IMR-90 (cell line): ENCODE results near the gene SLC37A3. TPM values are rescaled to one million over a fixed set of nuclear protein-coding genes. Genes with fewer than 3 reads are reported as not detected.

Source experiments
- ATAC-seq: fragments of 200-7000 bp; cut with Tn5 transposase; 2 replicates; pipeline ENCODE4 v1.9.1; 2020; ENCODE audit warnings: low read depth, mild to moderate bottlenecking, moderate library complexity
- BruUV-seq: library from RNA; stranded (reverse); fragments of 400-500 nt; replicated peaks from 2 replicates; lab custom pipeline; 2021; lab: Mats Ljungman, UMichigan
- CTCF ChIA-PET: fragments of 300-600 bp; formaldehyde crosslinking; extraction: SDS; loops from one replicate; lab custom pipeline; 2021; ENCODE audit warnings: antibody characterized with exemption; lab: Yijun Ruan, JAX
- POLR2A ChIA-PET: fragments of 300-600 bp; sonication (Branson Sonifier 250); formaldehyde crosslinking; loops from one replicate; lab custom pipeline; 2022; ENCODE audit warnings: antibody characterized with exemption; ENCODE audit not compliant: unreplicated experiment; lab: Charles Lee
- DNase-seq: peaks from one replicate; pipeline ENCODE4 v3.0.0; 2013
- H2AFZ ChIP-seq: replicated peaks from 2 replicates; pipeline ENCODE3; 2013; ENCODE audit warnings: low read length, mild to moderate bottlenecking; ENCODE audit not compliant: poor library complexity
- H2AK5ac ChIP-seq: 2 replicates; pipeline ENCODE4 v1.6.1; 2013; ENCODE audit warnings: low read depth, low read length, inconsistent platforms
- H2AK9ac ChIP-seq: replicated peaks from 2 replicates; pipeline ENCODE3; 2013; ENCODE audit warnings: mild to moderate bottlenecking, low read depth, low read length, moderate library complexity; ENCODE audit not compliant: poor library complexity
- H2BK120ac ChIP-seq: 2 replicates; pipeline ENCODE4 v1.6.1; 2013; ENCODE audit warnings: low read depth, low read length, inconsistent platforms
- H2BK15ac ChIP-seq: 3 replicates; pipeline ENCODE4 v1.6.1; 2013; ENCODE audit warnings: low read depth, low read length, inconsistent platforms
- H2BK20ac ChIP-seq: 2 replicates; pipeline ENCODE4 v1.6.1; 2013; ENCODE audit warnings: low read depth, mild to moderate bottlenecking, inconsistent platforms, low read length, moderate library complexity
- H2BK5ac ChIP-seq: 2 replicates; pipeline ENCODE4 v1.6.1; 2013; ENCODE audit warnings: mild to moderate bottlenecking, low read depth, low read length, inconsistent platforms; ENCODE audit not compliant: poor library complexity, severe bottlenecking
- H3K14ac ChIP-seq: replicated peaks from 2 replicates; pipeline ENCODE4 v1.6.1; 2013; ENCODE audit warnings: low read depth, low read length, inconsistent platforms
- H3K18ac ChIP-seq: 2 replicates; pipeline ENCODE4 v1.6.1; 2013; ENCODE audit warnings: low read depth, low read length, control low read depth
- H3K23ac ChIP-seq: 2 replicates; pipeline ENCODE4 v1.6.1; 2013; ENCODE audit warnings: low read depth, low read length, inconsistent platforms
- H3K27ac ChIP-seq: 2 replicates; pipeline ENCODE4 v1.5.1; 2013; ENCODE audit warnings: mild to moderate bottlenecking, control low read depth, low read length; ENCODE audit not compliant: insufficient read depth
- H3K27me3 ChIP-seq: 2 replicates; pipeline ENCODE4 v1.6.1; 2013; ENCODE audit warnings: low read length; ENCODE audit not compliant: control insufficient read depth, insufficient read depth
- H3K36me3 ChIP-seq: 2 replicates; pipeline ENCODE4 v1.6.1; 2013; ENCODE audit warnings: low read length, mixed read lengths; ENCODE audit not compliant: control insufficient read depth, insufficient read depth
- H3K4ac ChIP-seq: 2 replicates; pipeline ENCODE4 v1.6.1; 2013; ENCODE audit warnings: low read depth, low read length, inconsistent platforms
- H3K4me1 ChIP-seq: 2 replicates; pipeline ENCODE4 v1.6.1; 2013; ENCODE audit warnings: low read length, mixed read lengths; ENCODE audit not compliant: control insufficient read depth, insufficient read depth
- H3K4me2 ChIP-seq: 2 replicates; pipeline ENCODE4 v1.6.1; 2013; ENCODE audit warnings: low read depth, mild to moderate bottlenecking, control low read depth, low read length, moderate library complexity
- H3K4me3 ChIP-seq: 2 replicates; pipeline ENCODE4 v1.5.1; 2013; ENCODE audit warnings: low read depth, mild to moderate bottlenecking, control low read depth, low read length, moderate library complexity; ENCODE audit not compliant: insufficient read depth
- H3K56ac ChIP-seq: 2 replicates; pipeline ENCODE4 v1.6.1; 2013; ENCODE audit warnings: low read length, inconsistent platforms; ENCODE audit not compliant: insufficient read depth; ENCODE audit errors: extremely low read depth
- H3K79me1 ChIP-seq, 2 experiments: 2 replicates each; pipeline ENCODE4 v1.6.1; 2013; ENCODE audit warnings: low read length in 2 of 2, inconsistent platforms in 1 of 2, low read depth in 1 of 2
- H3K9ac ChIP-seq: 2 replicates; pipeline ENCODE4 v1.6.1; 2013; ENCODE audit warnings: low read depth, low read length, control low read depth
- H3K9me1 ChIP-seq: 2 replicates; pipeline ENCODE4 v1.6.1; 2013; ENCODE audit warnings: low read length, inconsistent platforms; ENCODE audit not compliant: insufficient read depth
- H3K9me3 ChIP-seq: 2 replicates; pipeline ENCODE4 v1.6.1; 2013; ENCODE audit warnings: low read length; ENCODE audit not compliant: control insufficient read depth, insufficient read depth
- H4K20me1 ChIP-seq: 2 replicates; pipeline ENCODE4 v1.6.1; 2013; ENCODE audit warnings: low read length, inconsistent platforms; ENCODE audit not compliant: insufficient read depth
- H4K5ac ChIP-seq: 2 replicates; pipeline ENCODE4 v1.6.1; 2013; ENCODE audit warnings: mild to moderate bottlenecking, low read depth, low read length, control low read depth
- H4K8ac ChIP-seq, 2 experiments: 2 replicates each; pipeline ENCODE4 v1.6.1; 2013; ENCODE audit warnings: low read depth in 2 of 2, low read length in 2 of 2, control low read depth in 1 of 2, inconsistent platforms in 1 of 2
- H4K91ac ChIP-seq: 2 replicates; pipeline ENCODE4 v1.6.1; 2013; ENCODE audit warnings: low read depth, low read length, inconsistent platforms; ENCODE audit not compliant: insufficient read depth
- CHD1 ChIP-seq: IDR thresholded peaks from 2 replicates; pipeline ENCODE4 v1.6.1; 2012; ENCODE audit warnings: low read depth, low read length, improper control_type of control experiment
- FOS ChIP-seq: fragments of 150-350 bp; IDR thresholded peaks from 2 replicates; pipeline ENCODE4 v1.6.1; 2016; ENCODE audit warnings: low read depth, low read length
- NFE2L2 ChIP-seq: fragments of 150-350 bp; IDR thresholded peaks from 2 replicates; pipeline ENCODE4 v1.6.1; 2016; ENCODE audit warnings: low read depth, mild to moderate bottlenecking, low read length
- WGBS, 2 experiments: methylation state at CpG; one replicate each; pipeline versions ENCODE4 v1.1.5 to v1.1.7; 2013; ENCODE audit warnings: missing lambda C conversion rate in 2 of 2; ENCODE audit not compliant: insufficient read length in 1 of 2; ENCODE audit errors: extremely low coverage in 2 of 2; 5-methylcytosine and 5-hydroxymethylcytosine counted together
- dilution Hi-C: fragments of 300-500 bp; cut with HindIII; formaldehyde crosslinking; loops from one replicate; pipeline ENCODE4 v1.14.3; 2018; ENCODE audit warnings: low sequenced_read_pairs; ENCODE audit not compliant: unreplicated experiment
- in situ Hi-C: fragments of 300-500 bp; cut with MboI; formaldehyde crosslinking; loops from 3 replicates; pipeline ENCODE4 v1.14.3; 2019; ENCODE audit warnings: low sequenced_read_pairs, inconsistent platforms, mixed read lengths
- intact Hi-C: fragments of 100-400 bp; cut with micrococcal nuclease; formaldehyde crosslinking; loops from 2 replicates; pipeline ENCODE4 v1.10.0; 2022
- polyA plus RNA-seq, 3 experiments: library from polyadenylated mRNA; depleted of rRNA; stranded (reverse); fragments of >200 nt; gene quantifications; 2 replicates each; pipeline ENCODE4 v1.2.3, GENCODE V29; 2012; ENCODE audit warnings: low replicate concordance in 1 of 3
- total RNA-seq: library from RNA; depleted of rRNA; stranded (reverse); fragments of >200 nt; gene quantifications from 2 replicates; pipeline ENCODE4 v1.2.3, GENCODE V29; 2012

SLC37A3 gene
- total and polyA plus RNA-seq, 2 of the 4 experiments (the other 2 are of a cell fraction), result 43.2 to 45.3 TPM

DNA sequence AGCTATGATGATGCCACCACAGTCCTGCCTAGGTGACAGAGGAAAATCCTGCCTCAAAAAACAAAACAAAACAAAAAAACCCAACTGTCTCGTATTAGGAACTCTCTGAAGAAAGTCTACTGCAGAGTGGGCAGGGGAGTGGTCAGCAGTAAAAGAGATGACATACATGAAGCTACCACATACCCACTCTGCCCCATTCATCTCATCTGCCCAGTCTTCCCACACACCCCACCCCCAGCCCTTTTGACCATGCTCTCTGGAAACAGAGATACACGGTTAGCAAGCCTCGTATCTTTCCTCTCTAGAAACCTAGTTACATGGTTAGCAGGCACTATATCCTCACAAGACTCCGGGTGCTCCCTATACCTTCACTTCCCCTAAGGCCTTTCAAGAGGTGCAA, 8.3 kb downstream of the SLC37A3 start:
- peaks cover 2% of the 10 kb centered on the region; the same call in 1 of the 2 replicates for H3K4me1 ChIP-seq
- H3K9me1 ChIP-seq, result peaks cover 4% of the 10 kb centered on the region; the same call in 1 of the 2 replicates
- dilution Hi-C loops (no loop called here), in situ Hi-C loops (no loop called here), intact Hi-C loops (no loop called here)
- POLR2A ChIA-PET, result no interaction called here
- H3K27me3 ChIP-seq, result no peaks in the 10 kb centered on the region
- H2BK120ac ChIP-seq, result no peak overlapping the region
- H3K14ac ChIP-seq, result no peak overlapping the region
- TF ChIP-seq NFE2L2 (no peak), CHD1 (no peak), FOS (no peak)
- no peaks in the 10 kb centered on the region; the same call in 1 of the 2 replicates for H3K36me3 ChIP-seq
- WGBS, 2 experiments, result 93% methylated on average over 3 of the region's 4 CpGs; no CpG with 5 or more reads in 1 of the 2 experiments
- no peak overlapping the region for H2AK5ac ChIP-seq
- H3K18ac ChIP-seq, result no peak overlapping the region
- H2BK5ac ChIP-seq, result no peak overlapping the region
- DNase-seq, result no peak
- H2AFZ ChIP-seq, result no peak overlapping the region
- no peak overlapping the region for H3K23ac ChIP-seq
- no peak overlapping the region for H3K4me2 ChIP-seq
- H3K79me1 ChIP-seq, result peaks cover 23 to 66% of the 10 kb centered on the region in 2 experiments
- H3K4ac ChIP-seq, result no peak overlapping the region
- no peak overlapping the region for H4K5ac ChIP-seq
- H4K91ac ChIP-seq, result no peak overlapping the region
- no peak overlapping the region for H2BK20ac ChIP-seq
- no peak overlapping the region for H3K4me3 ChIP-seq
- no peak overlapping the region for H3K27ac ChIP-seq
- no peak for ATAC-seq
- peaks cover 77% of the 10 kb centered on the region for H4K20me1 ChIP-seq
- no peak overlapping the region for H3K9ac ChIP-seq
- BruUV-seq, result no TSS peak
- H3K9me3 ChIP-seq, result no peaks in the 10 kb centered on the region
- H4K8ac ChIP-seq, result no peak overlapping the region
- no peak overlapping the region for H2BK15ac ChIP-seq
- no peak overlapping the region for H2AK9ac ChIP-seq
- CTCF ChIA-PET, result no interaction called here
- no peak overlapping the region for H3K56ac ChIP-seq
